ENCODE measurements around the gene STK32B.

The STK32B gene

DNA sequence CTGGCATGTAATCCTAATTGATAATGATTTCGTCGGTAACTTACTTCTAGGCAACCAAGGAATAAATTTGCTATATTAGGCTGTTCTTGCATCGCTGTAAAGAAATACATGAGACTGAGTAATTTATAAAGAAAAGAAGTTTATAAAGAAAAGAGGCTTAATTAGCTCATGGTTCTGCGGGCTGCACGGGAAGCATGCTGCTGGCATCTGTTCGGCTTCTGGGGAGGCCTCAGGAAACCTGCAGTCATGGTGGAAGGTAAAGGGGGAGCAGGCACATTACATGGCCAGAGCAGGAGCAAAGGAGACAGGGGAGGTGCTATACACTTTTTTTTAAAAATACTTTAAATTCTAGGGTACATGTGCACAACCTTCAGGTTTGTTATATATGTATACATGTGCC is 290.2 kb downstream of the STK32B start:
- Histone ChIP-seq H3K4me3 (ENCODE audit: low read depth, low read length) (no peak overlapping the region), H3K9me3 (ENCODE audit: control insufficient read depth, low read length) (no peaks in the 10 kb centered on the region), H3K79me2 (no peaks in the 10 kb centered on the region), H3K9ac (no peak overlapping the region), H3K27ac (no peak overlapping the region), H3K36me3 (ENCODE audit: control insufficient read depth, insufficient read depth, low read length) (no peaks in the 10 kb centered on the region), H2AFZ (no peak overlapping the region), H3K27me3 (ENCODE audit: control insufficient read depth, insufficient read depth, low read length) (no peaks in the 10 kb centered on the region), H3K4me1 (no peaks in the 10 kb centered on the region), H3K4me2 (ENCODE audit: low read length) (no peak overlapping the region)
- TF ChIP-seq, protein P1, sequence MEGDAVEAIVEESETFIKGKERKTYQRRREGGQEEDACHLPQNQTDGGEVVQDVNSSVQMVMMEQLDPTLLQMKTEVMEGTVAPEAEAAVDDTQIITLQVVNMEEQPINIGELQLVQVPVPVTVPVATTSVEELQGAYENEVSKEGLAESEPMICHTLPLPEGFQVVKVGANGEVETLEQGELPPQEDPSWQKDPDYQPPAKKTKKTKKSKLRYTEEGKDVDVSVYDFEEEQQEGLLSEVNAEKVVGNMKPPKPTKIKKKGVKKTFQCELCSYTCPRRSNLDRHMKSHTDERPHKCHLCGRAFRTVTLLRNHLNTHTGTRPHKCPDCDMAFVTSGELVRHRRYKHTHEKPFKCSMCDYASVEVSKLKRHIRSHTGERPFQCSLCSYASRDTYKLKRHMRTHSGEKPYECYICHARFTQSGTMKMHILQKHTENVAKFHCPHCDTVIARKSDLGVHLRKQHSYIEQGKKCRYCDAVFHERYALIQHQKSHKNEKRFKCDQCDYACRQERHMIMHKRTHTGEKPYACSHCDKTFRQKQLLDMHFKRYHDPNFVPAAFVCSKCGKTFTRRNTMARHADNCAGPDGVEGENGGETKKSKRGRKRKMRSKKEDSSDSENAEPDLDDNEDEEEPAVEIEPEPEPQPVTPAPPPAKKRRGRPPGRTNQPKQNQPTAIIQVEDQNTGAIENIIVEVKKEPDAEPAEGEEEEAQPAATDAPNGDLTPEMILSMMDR (IDR thresholded peaks at IDR 0.05) = no peak

DNA sequence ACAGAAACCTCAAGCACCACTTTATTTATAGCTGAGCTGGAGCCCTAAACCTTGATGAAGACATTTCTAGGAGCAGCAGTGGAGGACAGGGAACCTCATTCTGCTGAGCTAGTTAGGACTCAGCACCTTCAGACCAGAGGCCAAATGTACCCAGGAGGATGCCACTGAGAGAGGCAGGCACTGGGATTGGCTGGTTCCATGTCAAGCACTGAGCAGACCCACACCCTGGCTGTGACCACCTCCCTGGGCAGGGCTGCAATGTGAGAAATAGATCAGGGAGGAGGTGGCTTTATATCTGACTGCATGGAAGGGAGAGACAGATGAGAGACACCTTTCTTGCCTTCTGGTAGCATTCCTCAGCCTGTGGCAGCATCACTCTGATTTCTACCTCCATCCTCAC is 304.6 kb downstream of the STK32B start:
- Histone ChIP-seq H3K4me1 (no peaks in the 10 kb centered on the region), H2AFZ (no peak overlapping the region), H3K4me2 (ENCODE audit: low read length) (no peak overlapping the region), H3K27ac (no peak overlapping the region), H3K9ac (no peak overlapping the region), H3K9me3 (ENCODE audit: control insufficient read depth, low read length) (no peaks in the 10 kb centered on the region), H3K27me3 (ENCODE audit: control insufficient read depth, insufficient read depth, low read length) (no peaks in the 10 kb centered on the region), H3K79me2 (no peaks in the 10 kb centered on the region), H3K36me3 (ENCODE audit: control insufficient read depth, insufficient read depth, low read length) (no peaks in the 10 kb centered on the region), H3K4me3 (ENCODE audit: low read depth, low read length) (no peak overlapping the region)
- TF ChIP-seq, protein P1 (IDR thresholded peaks at IDR 0.05) = no peak

DNA sequence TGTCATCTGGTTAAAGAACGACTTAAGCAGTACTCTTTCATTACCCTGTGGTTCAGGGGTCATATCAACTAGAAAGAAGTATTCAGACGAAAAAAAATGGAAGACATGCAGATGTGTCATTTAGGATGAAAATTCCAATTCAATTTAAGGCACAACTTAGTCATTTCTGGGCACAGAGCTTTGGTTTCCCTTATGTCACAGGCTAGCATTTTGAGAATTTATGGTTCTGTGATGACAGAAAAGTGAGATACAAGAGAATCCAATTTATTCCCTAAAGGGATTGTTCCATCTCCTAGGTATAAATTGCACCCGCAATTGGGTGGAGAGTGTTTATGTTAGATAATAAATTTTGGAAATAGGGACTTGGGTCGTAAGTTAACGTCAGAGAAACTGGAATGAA is 306.6 kb downstream of the STK32B start:
- H2AFZ ChIP-seq = no peak overlapping the region
- no peaks in the 10 kb centered on the region for H3K79me2 ChIP-seq
- no peaks in the 10 kb centered on the region for H3K36me3 ChIP-seq (ENCODE audit: control insufficient read depth, insufficient read depth, low read length)
- no peak overlapping the region for H3K4me3 ChIP-seq (ENCODE audit: low read depth, low read length)
- TF ChIP-seq, protein P1 (IDR thresholded peaks at IDR 0.05) = no peak
- no peak overlapping the region for H3K27ac ChIP-seq
- no peaks in the 10 kb centered on the region for H3K9me3 ChIP-seq (ENCODE audit: control insufficient read depth, low read length)
- H3K9ac ChIP-seq = no peak overlapping the region
- H3K27me3 ChIP-seq (ENCODE audit: control insufficient read depth, insufficient read depth, low read length) = no peaks in the 10 kb centered on the region
- no peaks in the 10 kb centered on the region for H3K4me1 ChIP-seq
- H3K4me2 ChIP-seq (ENCODE audit: low read length) = no peak overlapping the region

DNA sequence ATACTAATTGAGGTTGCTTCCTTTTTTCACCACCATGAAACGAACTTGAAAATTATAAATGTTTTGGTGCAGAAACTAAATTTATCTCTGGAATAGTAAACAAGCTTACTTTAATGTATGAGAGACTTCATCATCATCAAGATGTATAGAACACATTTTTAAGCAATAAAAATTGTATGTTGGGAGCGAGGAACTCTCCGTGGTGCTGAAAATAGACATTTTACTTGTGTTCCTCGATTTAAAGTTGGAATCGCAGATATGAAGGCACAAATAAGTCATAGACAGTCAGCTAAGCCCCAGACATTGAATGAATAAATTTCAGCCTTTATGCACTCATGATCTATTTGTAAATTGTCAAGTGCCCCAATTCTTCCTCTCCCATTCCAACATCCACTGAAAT is 310.7 kb downstream of the STK32B start:
- Histone ChIP-seq H3K4me1 (no peaks in the 10 kb centered on the region), H3K79me2 (no peaks in the 10 kb centered on the region), H3K36me3 (ENCODE audit: control insufficient read depth, insufficient read depth, low read length) (no peaks in the 10 kb centered on the region), H3K27ac (no peak overlapping the region), H3K4me3 (ENCODE audit: low read depth, low read length) (no peak overlapping the region), H3K4me2 (ENCODE audit: low read length) (no peak overlapping the region), H3K9me3 (ENCODE audit: control insufficient read depth, low read length) (no peaks in the 10 kb centered on the region), H3K27me3 (ENCODE audit: control insufficient read depth, insufficient read depth, low read length) (no peaks in the 10 kb centered on the region), H2AFZ (no peak overlapping the region), H3K9ac (no peak overlapping the region)
- TF ChIP-seq, protein P1 (IDR thresholded peaks at IDR 0.05) = no peak

DNA sequence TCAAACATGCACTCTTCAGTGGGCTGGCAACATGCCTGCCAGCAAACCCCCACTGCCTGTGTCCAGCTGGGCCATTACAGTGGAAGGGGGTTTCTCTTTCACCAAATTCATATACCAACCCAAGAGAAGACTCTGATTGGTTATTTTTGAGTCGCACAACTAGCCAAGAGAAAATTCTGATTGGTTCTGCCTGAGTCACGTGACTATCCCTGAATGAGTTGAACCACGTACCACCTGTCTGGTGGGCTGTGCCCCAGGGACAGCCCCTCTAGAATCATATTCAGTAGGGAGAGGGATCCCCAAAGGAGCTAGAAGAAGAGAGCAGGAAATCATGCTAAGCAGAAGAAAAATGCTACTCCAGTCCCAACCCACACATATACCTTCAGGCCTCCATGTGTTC is 313.1 kb downstream of the STK32B start:
- H3K9me3 ChIP-seq (ENCODE audit: control insufficient read depth, low read length) = no peaks in the 10 kb centered on the region
- TF ChIP-seq, protein P1 (IDR thresholded peaks at IDR 0.05) = no peak
- no peaks in the 10 kb centered on the region for H3K36me3 ChIP-seq (ENCODE audit: control insufficient read depth, insufficient read depth, low read length)

More for the DNA sequence above, 313.1 kb downstream of the STK32B start:
- Histone ChIP-seq H3K9ac (no peak overlapping the region), H3K79me2 (no peaks in the 10 kb centered on the region), H3K27me3 (ENCODE audit: control insufficient read depth, insufficient read depth, low read length) (no peaks in the 10 kb centered on the region), H3K4me3 (ENCODE audit: low read depth, low read length) (no peak overlapping the region), H3K27ac (no peak overlapping the region), H2AFZ (no peak overlapping the region), H3K4me2 (ENCODE audit: low read length) (no peak overlapping the region), H3K4me1 (no peaks in the 10 kb centered on the region)
